Heart right ventricle (tissue), 16 donors: ENCODE results near the gene KDM4D. TPM values are rescaled to one million over a fixed set of nuclear protein-coding genes. Genes with fewer than 3 reads are reported as not detected.

Source experiments
- ATAC-seq, 8 donors: fragments of 200-7000 bp; cut with Tn5 transposase; one replicate each; pipeline ENCODE4 v1.9.1; 2020; ENCODE audit warnings: mild to moderate bottlenecking in 8 of 8, moderate library complexity in 8 of 8, moderate number of reproducible peaks in 1 of 8
- DNase-seq, 2 donors: peaks; one replicate each; pipeline ENCODE4 v3.0.0-alpha.2; 2020
- H3K27ac ChIP-seq, 10 donors: fragments of 200-600 bp; sonication (generic) in 2 of 10; one replicate each; pipeline versions ENCODE4 v1.5.0 to v1.8.0; 2020 to 2022; ENCODE audit warnings: mild to moderate bottlenecking in 3 of 10
- H3K27me3 ChIP-seq, 7 donors: fragments of 200-600 bp; one replicate each; pipeline ENCODE4 v1.8.0; 2021 to 2022; ENCODE audit warnings: mild to moderate bottlenecking in 2 of 7
- H3K36me3 ChIP-seq, 9 donors: fragments of 200-600 bp; sonication (generic) in 1 of 9; one replicate each; pipeline versions ENCODE4 v1.5.0 to v1.8.0; 2020 to 2022; ENCODE audit warnings: mild to moderate bottlenecking in 2 of 9
- H3K4me1 ChIP-seq, 9 donors: fragments of 200-600 bp; sonication (generic) in 1 of 9; one replicate each; pipeline versions ENCODE4 v1.5.0 to v1.8.0; 2020 to 2022; ENCODE audit warnings: mild to moderate bottlenecking in 4 of 9
- H3K4me3 ChIP-seq, 10 donors: fragments of 200-600 bp; sonication (generic) in 2 of 10; one replicate each; pipeline versions ENCODE4 v1.5.0 to v1.8.0; 2020 to 2022; ENCODE audit warnings: mild to moderate bottlenecking in 7 of 10, moderate library complexity in 2 of 10
- H3K9me3 ChIP-seq, 11 donors: fragments of 200-600 bp in 10 of 11; sonication (generic) in 2 of 11; one replicate each; pipeline versions ENCODE4 v1.5.0 to v1.8.0; 2013 to 2022; ENCODE audit warnings: mild to moderate bottlenecking in 2 of 11, control low read depth in 1 of 11, moderate library complexity in 1 of 11
- CTCF ChIP-seq, 9 donors: fragments of 200-600 bp; sonication (generic) in 2 of 9; IDR thresholded peaks; one replicate each; pipeline versions ENCODE4 v1.5.0 to v1.8.0; 2021 to 2022; ENCODE audit warnings: antibody characterized with exemption in 9 of 9, mild to moderate bottlenecking in 5 of 9, moderate library complexity in 1 of 9
- WGBS, 2 donors: extraction: QIAGEN DNeasy Blood & Tissue Kit; methylation state at CpG; one replicate each; pipeline ENCODE4 v1.1.7; 2013; ENCODE audit warnings: inconsistent platforms in 1 of 2; 5-methylcytosine and 5-hydroxymethylcytosine counted together
- intact Hi-C, 10 donors: fragments of 100-400 bp; cut with DNase I; formaldehyde crosslinking; loops; one replicate each; pipeline versions ENCODE4 v1.11.1 to v1.14.2; 2022
- polyA plus RNA-seq, 2 donors: library from polyadenylated mRNA; stranded (reverse); fragments of 200-250 nt; gene quantifications; one replicate each; pipeline ENCODE4 v1.2.3, GENCODE V29; 2013
- total RNA-seq, 10 donors: library from RNA; stranded (reverse); fragmentation: NEBNext Ultra II Directional in 3 of 10; extraction: Animal tissue kit (Norgen Biotek cat#: 25700) in 3 of 10; gene quantifications; one replicate each; pipeline versions ENCODE4 v1.2.1 to v1.2.4, GENCODE V29; 2021 to 2023
- donor health status: Arrhythmogenic right ventricular cardiomyopathy.
- donor health status: ischemic (EF 13 %, LVEDD 7.1; RV severe dilation, severe dysfunction).
- donor health status: healthy with polysubstance abuse.
- donor health status: DM: no; HTN: yes; CAD: no.
- donor health status: DM: no; HTN: no; CAD: no.
- donor health status: ischemic (EF 25% LVEDD 6.9; RV normal size, moderate dysfunction).
- donor health status: ischemic (EF 25% LVEDD 5.7; RV mildly dilated, moderate dysfunction).
- donor health status: healthy.
- donor health status: DM: yes; HTN: yes; CAD: no.
- donor health status: Ischemic cardiomyopathy.
- donor health status: ischemic (EF 35%, LVEDD 5.7; RV mildly dilated, moderate dysfunction).
- donor health status: nonischemic (EF 11% LVEDD 7.7; RV severe dilation, severe dysfunction).
- donor health status: DM: yes; HTN: yes; CAD: no.
- donor health status: PGD.
- donor health status: ischemic (EF 29% LVEDD 5.4; RV normal size, mild dysfunction).
- donor health status: nonischemic (EF 23%, LVEDD 6.1; RV moderate dilation, normal function).

Gene KDM4D
- total and polyA plus RNA-seq, 12 donors, result 0.22 to 1.3 (median 0.96) TPM

GRCh38 chr11:94948070-94948617 is 25.4 kb upstream of the KDM4D start:
- no peaks in the 10 kb centered on the region for H3K36me3 ChIP-seq
- intact Hi-C loops, result no loop called here
- TF ChIP-seq CTCF (IDR thresholded peaks at IDR 0.05), result no peak
- peaks cover 0 to 6% (median 0%) of the 10 kb centered on the region in 7 donors for H3K27me3 ChIP-seq
- H3K9me3 ChIP-seq, result no peaks in the 10 kb centered on the region
- H3K27ac ChIP-seq, result no peak overlapping the region
- ATAC-seq, result no peak
- no peak for DNase-seq
- H3K4me3 ChIP-seq, result no peak overlapping the region
- 72 to 74% methylated on average over 4 of the region's 4 CpGs for WGBS, 2 donors
- peaks cover 0 to 11% (median 0%) of the 10 kb centered on the region in 9 donors for H3K4me1 ChIP-seq

- Histone ChIP-seq H3K9me3 (no peaks in the 10 kb centered on the region), H3K27ac (no peak overlapping the region), H3K4me3 (no peak overlapping the region), H3K4me1 (no peaks in the 10 kb centered on the region), H3K36me3 (peaks cover 0 to 18% (median 3%) of the 10 kb centered on the region in 9 donors), H3K27me3 (peaks cover 0 to 4% (median 0%) of the 10 kb centered on the region in 7 donors)
- ATAC-seq, result no peak
- TF ChIP-seq CTCF (IDR thresholded peaks at IDR 0.05), result no peak
- DNase-seq, result no peak
- 86 to 96% methylated on average over 1 of the region's 1 CpG for WGBS, 2 donors
- intact Hi-C loops, result loop anchor here in 1 of 10 donors (2.0 kb wide), 1 partner anchor 26 kb away; no protein-coding TSS in a partner anchor
Observed at GRCh38 chr11:94954753-94955152, 18.8 kb upstream of the KDM4D start.

GRCh38 chr11:94956963-94957362 is 16.5 kb upstream of the KDM4D start:
- no peak overlapping the region for H3K4me3 ChIP-seq
- H3K9me3 ChIP-seq, result no peaks in the 10 kb centered on the region
- intact Hi-C loops, result no loop called here
- WGBS, 2 donors, result 64 to 67% methylated on average over 4 of the region's 4 CpGs
- H3K27ac ChIP-seq, result no peak overlapping the region
- H3K4me1 ChIP-seq, result no peaks in the 10 kb centered on the region
- no peak for ATAC-seq
- TF ChIP-seq CTCF (IDR thresholded peaks at IDR 0.05), result no peak
- peaks cover 0 to 40% (median 16%) of the 10 kb centered on the region in 9 donors for H3K36me3 ChIP-seq
- DNase-seq, result no peak
- no peaks in the 10 kb centered on the region for H3K27me3 ChIP-seq

GRCh38 chr11:94958121-94958696 is 15.3 kb upstream of the KDM4D start:
- no peak for ATAC-seq
- no peak for DNase-seq
- H3K9me3 ChIP-seq, result no peaks in the 10 kb centered on the region
- H3K27ac ChIP-seq, result no peak overlapping the region
- no peaks in the 10 kb centered on the region for H3K27me3 ChIP-seq
- WGBS, 2 donors, result 47 to 63% methylated on average over 2 of the region's 2 CpGs
- intact Hi-C loops, result no loop called here
- no peak overlapping the region for H3K4me3 ChIP-seq
- H3K4me1 ChIP-seq, result no peaks in the 10 kb centered on the region
- no peak for TF ChIP-seq CTCF (IDR thresholded peaks at IDR 0.05)
- peaks cover 0 to 52% (median 26%) of the 10 kb centered on the region in 9 donors for H3K36me3 ChIP-seq
